Activated naive CD4-positive, alpha-beta T cell treated with Interleukin-2 at 50 U/mL for 16 hours (primary cell): ENCODE data around the gene ZXDA.
"Not testable (repeated sequence)": the region's sequence is repeated elsewhere in the genome, so short reads cannot be mapped to it uniquely, and the experiment has no call there.

Source experiments
- DNase-seq: peaks from one replicate; pipeline ENCODE4 v3.0.0-alpha.2; 2020

Gene ZXDA, protein sequence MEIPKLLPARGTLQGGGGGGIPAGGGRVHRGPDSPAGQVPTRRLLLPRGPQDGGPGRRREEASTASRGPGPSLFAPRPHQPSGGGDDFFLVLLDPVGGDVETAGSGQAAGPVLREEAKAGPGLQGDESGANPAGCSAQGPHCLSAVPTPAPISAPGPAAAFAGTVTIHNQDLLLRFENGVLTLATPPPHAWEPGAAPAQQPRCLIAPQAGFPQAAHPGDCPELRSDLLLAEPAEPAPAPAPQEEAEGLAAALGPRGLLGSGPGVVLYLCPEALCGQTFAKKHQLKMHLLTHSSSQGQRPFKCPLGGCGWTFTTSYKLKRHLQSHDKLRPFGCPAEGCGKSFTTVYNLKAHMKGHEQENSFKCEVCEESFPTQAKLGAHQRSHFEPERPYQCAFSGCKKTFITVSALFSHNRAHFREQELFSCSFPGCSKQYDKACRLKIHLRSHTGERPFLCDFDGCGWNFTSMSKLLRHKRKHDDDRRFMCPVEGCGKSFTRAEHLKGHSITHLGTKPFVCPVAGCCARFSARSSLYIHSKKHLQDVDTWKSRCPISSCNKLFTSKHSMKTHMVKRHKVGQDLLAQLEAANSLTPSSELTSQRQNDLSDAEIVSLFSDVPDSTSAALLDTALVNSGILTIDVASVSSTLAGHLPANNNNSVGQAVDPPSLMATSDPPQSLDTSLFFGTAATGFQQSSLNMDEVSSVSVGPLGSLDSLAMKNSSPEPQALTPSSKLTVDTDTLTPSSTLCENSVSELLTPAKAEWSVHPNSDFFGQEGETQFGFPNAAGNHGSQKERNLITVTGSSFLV

DNA sequence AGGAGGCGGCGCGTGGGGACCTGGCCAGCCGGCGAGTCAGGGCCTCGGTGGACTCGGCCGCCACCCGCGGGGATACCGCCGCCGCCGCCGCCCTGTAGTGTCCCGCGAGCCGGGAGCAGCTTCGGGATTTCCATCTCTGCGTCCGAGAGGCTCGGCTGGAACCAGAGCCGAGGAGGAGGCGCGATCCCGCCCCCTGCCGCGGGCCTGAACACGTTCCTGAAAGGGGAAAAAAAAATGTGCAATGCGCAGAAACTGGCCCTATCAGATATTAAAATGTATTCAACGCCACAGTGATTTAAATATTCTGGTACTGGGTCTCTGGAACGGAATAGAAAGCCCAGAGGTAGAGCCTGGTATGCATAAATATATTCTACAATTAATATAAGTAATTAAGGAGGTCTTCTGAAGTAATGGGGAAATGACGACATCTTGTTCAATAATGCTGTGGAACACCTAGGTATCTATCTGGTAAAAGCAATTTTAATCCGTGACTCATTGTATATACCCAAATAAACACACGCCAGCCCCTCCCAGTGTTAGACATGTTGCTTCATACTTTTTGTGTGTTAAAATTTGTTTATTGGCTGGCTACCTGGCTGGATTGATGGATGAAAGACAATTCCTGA, at the start of gene ZXDA:
ZXDA (minus strand) TSS at position 172 of the 626 bp plus-strand sequence; CDS start at position 134, 38 bp downstream.
- peak; percentile 3 for DNase-seq

- no peak for DNase-seq
Observed at GRCh38 chrX:57952320-57952678, 42.0 kb upstream of the ZXDA start.

DNA sequence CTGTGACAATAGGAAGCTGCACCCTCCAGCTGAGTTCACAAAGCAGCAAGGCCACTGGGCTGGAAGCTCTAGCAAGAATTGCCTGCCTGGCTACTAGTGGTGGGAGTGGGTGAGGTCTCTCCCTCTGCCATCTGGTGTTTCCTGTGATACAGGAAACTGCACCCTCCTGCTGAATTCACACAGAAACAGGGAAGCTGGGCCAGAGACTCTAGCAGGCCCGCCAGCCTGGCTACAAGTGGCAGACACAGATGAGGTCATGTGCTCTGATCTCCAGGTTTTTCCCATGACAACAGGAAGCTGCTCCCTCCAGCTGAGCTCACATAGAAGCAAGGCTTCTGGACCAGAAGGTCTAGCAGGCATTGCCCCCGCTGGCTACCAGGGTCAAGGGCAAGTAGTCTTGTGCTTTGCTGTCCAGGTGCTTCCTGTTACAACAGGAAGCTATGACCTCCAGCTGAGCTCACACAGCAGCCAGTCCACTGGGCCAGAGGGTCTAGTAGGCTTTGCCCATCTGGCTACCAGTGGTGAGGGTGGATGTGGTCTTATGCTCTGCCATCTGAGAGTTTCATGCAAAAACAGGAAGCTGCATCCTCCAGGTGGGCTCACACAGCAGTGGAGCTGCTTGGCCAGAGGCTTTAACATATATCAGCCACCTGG, 41.5 kb upstream of the ZXDA start:
- no peak for DNase-seq

DNA sequence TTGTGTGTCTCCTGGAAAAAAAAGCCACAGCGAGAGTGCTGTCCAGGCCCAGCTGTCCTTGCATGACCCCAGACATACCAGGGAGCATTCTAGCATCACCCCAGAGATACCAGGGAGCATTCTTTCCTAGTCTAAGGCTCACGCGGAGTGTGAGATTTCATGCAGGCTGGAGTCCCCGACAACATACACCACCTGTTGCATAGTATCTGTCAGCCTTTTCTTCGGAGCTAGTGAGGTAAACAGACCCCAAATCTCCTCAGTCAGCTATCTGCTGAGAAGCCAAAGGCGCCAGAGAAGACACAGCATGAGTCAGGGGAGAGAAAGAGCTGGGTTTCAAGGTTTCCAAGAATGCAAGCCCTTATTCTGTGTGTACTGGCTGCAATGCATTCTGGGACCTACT, 23.1 kb upstream of the ZXDA start:
- no peak for DNase-seq

- no peak for DNase-seq
Observed at GRCh38 chrX:57932266-57932665, 22.0 kb upstream of the ZXDA start.

- no peak for DNase-seq
Observed at GRCh38 chrX:57930051-57930450, 19.8 kb upstream of the ZXDA start.

- DNase-seq: no peak
Observed at GRCh38 chrX:57929373-57929772, 19.1 kb upstream of the ZXDA start.

DNA sequence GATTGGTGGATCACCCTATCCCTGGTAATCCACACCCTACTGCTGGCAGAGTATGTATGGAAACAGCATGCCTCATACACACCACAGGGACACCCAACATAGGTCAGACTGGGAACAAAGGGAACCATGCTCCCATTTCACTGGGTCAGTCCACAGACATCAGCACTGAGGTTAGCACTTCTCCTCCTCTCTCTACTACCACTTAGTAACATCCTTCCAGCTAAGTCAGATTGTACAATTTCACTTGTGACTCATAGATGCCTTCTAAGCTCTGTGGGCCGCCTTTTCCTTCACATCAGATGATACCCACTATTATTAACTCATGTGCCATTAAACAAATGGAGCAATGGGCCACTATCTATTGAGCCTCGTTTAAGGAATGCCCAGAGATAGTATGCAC, 15.5 kb upstream of the ZXDA start:
- DNase-seq: no peak

DNA sequence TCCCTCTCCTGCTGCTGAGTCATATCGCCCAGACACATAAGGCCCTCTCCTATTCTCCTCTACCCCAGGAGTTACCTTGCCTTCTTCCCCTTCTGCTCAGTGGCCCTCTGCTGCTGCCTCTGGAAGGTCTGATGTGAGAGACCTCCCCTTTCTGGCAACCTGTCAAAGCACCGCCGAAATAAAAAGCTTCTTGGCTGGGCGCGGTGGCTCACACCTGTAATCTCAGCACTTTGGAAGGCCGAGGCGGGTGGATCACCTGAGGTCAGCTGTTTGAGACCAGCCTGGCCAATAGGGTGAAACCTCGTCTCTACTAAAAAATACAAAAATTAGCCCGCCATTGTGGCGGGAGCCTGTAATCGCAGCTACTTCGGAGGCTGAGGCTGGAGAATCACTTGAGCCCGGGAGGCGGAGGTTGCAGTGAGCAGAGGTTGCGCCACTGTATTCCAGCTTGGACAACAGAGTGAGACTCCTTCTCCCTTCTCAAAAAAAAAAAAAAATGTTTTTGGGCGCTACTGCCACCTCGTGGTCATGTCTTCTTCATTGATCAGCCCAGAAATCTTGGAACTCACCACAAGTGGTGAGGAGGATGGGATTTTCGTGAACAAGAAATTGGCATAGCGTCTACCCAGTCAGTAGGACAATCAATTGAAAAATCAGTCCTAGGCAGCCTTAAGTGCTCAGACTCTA, 8.6 kb upstream of the ZXDA start:
- DNase-seq: no peak

DNA sequence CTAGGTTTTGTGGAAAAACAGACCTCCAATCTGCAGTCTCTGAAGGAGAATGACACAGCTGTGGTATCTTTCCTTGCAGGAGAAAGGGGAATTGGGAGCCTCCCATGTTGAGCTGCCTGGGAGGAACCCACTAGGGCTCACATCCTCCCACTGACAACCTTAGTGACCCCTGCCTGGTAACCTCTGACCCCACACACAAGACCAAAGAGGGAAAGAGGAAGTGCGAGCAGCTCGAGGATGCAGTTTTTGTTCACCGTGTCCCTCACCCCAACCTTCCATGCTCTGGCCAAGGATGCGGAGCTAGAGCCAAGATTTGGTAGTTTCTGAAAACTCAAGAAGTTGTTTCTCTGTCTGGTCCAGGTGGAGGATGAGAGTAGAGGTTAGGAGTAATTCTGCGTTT, 5.4 kb upstream of the ZXDA start:
- DNase-seq: no peak

DNA sequence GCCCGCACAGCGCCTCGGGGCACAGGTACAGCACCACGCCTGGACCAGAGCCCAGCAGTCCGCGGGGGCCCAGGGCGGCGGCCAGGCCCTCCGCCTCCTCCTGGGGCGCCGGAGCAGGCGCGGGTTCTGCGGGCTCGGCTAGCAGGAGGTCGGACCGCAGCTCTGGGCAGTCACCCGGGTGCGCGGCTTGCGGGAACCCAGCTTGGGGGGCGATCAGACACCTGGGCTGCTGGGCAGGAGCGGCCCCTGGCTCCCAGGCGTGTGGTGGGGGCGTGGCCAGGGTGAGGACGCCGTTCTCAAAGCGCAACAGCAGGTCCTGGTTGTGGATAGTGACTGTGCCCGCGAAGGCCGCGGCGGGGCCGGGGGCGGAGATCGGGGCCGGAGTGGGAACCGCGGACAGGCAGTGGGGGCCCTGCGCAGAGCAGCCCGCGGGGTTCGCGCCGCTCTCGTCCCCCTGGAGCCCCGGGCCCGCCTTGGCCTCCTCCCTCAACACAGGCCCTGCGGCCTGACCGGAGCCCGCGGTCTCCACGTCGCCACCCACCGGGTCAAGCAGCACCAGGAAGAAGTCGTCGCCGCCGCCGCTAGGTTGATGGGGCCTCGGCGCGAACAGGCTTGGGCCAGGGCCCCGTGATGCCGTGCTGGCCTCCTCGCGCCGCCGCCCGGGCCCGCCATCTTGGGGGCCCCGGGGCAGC, 517 bp downstream of the ZXDA start:
- DNase-seq: peak; percentile 19

- DNase-seq: not testable (repeated sequence)
Observed at GRCh38 chrX:57908972-57909594, 1.2 kb downstream of the ZXDA start.

- DNase-seq: no peak
Observed at GRCh38 chrX:57906790-57907189, 3.5 kb downstream of the ZXDA start.

DNA sequence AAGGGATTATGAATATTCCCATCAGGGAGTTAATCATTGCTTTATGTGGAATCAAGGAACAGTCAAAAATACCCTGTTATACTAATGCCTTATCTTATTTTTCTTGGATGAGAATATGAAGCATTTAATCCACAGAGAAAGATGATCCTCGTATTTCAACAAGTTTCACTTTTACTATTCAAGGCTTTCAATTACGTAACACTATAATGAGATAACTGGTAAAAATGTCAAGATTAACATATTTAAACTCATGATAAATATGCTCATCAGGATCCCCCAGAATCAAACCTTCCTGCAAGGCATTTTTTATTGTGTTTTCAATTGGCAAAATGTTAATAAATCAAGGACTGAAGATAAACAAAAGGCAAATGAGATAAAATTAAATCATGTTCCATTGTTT, 5.1 kb downstream of the ZXDA start:
- DNase-seq: no peak

DNA sequence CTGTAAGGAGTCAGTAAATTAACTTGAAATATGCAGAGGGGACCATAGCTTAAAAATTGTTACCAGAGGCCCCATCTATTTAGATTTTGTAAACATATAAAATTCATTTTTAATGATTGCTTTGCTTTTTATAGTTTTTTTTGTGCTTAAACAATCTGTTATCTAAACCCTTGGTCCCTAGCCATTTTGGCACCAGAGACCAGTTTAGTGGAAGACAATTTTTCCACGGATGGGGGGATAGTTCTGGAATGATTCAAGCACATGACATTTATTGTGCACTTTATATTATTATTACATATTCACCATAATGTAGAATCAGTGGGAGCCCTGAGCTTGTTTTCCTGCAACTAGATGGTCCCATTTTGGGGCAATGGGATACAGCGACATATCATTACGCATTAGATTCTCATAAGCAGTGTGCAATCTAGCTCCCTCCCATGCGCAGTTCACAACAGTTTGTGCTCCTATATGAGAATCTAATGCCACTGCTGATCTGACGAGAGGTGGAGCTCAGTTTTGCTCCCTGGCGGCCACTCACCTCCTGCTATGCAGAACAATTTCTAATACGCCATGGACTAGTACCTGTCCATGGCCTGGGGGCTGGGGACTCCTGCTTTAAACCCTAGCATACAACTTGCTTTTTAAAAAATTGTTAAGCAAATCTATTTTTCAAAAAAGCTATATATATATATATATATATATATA, 5.9 kb downstream of the ZXDA start:
- no peak for DNase-seq

DNA sequence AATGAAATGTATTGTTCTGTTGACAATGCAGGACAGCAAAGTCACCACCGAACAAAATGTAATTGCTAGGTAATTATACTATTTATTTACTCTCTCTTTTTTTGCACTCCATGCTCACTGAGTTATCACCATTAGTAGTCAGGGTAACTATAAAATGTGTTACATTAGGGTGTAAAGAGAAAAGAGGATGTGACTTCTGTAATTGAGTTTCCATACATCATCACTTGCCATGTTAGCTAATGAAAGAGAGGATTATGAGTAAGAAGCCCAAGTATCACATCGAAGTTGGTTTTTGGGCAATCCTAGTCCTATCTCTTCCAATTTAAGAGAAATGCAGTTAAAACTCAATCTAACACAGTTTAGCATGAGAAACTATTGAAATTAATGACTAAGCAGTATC, 7.6 kb downstream of the ZXDA start:
- DNase-seq: no peak

DNA sequence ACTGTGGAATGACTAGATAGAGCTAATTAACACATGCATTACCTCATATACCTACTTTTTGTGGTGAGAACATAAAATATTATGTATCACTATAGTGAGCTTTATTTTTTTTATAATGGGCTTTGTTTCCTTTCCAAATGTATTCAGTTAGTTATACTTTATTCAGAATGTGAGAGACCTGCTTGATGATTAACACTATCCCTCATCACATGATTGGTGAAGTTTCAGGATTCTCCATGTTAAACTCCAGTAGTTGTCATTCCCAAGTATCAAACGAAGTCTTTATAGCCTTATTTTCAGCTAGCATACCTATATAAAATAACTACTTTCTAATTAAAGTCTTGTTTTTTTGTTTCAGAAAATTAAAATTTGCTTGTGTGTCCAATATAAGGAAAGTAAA, 8.8 kb downstream of the ZXDA start:
- DNase-seq: no peak

GRCh38 chrX:57900975-57901374, 9.3 kb downstream of the ZXDA start:
- no peak for DNase-seq

DNA sequence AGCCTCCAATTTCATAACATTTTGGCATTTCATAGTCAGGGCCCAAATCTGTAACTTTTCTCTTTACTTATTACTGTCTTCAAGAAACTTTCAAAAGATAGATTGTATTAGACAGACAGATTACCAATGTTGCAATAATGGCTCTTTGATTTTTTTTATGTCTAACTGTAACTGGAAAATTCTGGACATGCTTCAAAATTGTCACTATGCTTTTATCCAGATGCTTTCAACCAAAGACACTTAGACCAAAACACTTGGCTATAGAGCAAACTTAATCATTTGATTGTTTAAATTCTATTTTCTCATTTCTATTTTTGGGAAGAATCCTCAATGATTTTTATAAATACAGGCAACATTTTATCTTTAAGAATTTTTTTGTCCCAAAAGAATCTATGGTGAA, 10.4 kb downstream of the ZXDA start:
- no peak for DNase-seq

DNA sequence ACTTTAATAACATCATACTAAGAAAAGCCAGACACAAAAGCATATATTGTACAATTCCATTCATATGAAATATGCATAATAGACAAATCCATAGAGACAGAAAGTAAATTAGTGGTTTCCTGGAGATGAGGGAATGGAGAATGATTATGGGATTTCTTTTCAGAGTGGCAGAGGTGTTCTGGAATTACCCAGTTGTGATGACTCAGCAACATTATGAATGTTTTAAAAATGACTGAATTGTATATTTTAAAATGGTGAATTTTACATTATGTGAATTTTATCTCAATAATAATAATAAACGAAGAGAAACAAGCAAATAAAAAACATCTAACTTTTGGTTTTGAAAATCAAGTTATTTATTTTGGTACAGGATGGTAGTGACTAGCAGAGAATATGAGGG, 11.2 kb downstream of the ZXDA start:
- no peak for DNase-seq

DNA sequence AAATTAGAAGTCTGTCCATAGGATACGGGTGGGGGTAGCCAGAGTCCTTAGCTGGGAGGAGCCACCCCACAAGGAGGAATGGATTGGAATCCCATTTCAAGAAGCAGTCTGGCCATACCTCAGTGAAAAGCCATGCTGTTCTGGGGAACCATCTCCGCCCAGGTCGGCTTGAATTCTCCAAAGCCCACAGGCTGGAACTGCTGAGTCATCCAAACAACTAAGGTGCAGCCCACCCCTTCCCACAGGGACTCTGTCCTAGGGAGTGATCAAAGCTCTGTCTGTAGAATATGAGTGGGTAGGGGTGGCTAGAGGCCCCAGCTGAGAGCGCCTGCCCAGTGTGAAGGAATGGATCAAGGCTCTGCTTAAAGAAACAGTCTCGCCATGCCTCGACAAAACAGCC, 38.8 kb downstream of the ZXDA start:
- DNase-seq: no peak
